Activated naive CD8-positive, alpha-beta T cell (primary cell): ENCODE results near the gene SMNDC1.
A peak's percentile ranks its signal among the peaks of the same experiment; 100 is the strongest.

ENCODE experiments used
- H3K27ac Mint-ChIP-seq: one replicate; pipeline ENCODE4 v1.8.0; 2021; ENCODE audit warnings: mixed read lengths
- H3K27me3 Mint-ChIP-seq: one replicate; pipeline ENCODE4 v1.8.0; 2021; ENCODE audit warnings: mixed read lengths
- H3K36me3 Mint-ChIP-seq: one replicate; pipeline ENCODE4 v1.8.0; 2021; ENCODE audit warnings: mixed read lengths
- H3K4me1 Mint-ChIP-seq: one replicate; pipeline ENCODE4 v1.8.0; 2021; ENCODE audit warnings: low read depth, mixed read lengths
- H3K4me3 Mint-ChIP-seq: one replicate; pipeline ENCODE4 v1.8.0; 2021; ENCODE audit warnings: mild to moderate bottlenecking, mixed read lengths
- H3K9me3 Mint-ChIP-seq: one replicate; pipeline ENCODE4 v1.8.0; 2021; ENCODE audit warnings: low read depth, mixed read lengths

The SMNDC1 gene

DNA sequence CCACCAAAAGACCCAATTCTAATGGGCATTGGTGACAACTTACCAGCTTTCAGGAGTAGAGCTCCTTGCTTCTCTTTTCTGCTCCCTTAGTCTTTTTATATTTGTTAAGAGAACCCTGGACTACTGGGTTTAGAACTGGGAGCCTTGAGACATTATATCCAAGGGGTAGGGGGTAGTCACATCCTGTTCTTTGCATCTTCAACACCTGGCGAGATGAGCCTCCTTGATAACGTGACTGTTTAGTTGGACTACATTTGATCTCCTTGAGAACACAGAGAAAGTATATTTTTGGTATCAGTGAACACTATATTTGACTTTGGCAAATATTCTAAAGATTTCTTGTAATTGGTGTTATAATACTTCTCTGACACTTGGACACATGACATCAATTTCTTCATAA, 9.0 kb upstream of the SMNDC1 start:
- Mint-ChIP-seq H3K36me3 (no peaks in the 10 kb centered on the region), H3K4me3 (no peak overlapping the region), H3K4me1 (peaks cover 16% of the 10 kb centered on the region), H3K27ac (no peak overlapping the region), H3K27me3 (peaks cover 2% of the 10 kb centered on the region), H3K9me3 (no peaks in the 10 kb centered on the region)

DNA sequence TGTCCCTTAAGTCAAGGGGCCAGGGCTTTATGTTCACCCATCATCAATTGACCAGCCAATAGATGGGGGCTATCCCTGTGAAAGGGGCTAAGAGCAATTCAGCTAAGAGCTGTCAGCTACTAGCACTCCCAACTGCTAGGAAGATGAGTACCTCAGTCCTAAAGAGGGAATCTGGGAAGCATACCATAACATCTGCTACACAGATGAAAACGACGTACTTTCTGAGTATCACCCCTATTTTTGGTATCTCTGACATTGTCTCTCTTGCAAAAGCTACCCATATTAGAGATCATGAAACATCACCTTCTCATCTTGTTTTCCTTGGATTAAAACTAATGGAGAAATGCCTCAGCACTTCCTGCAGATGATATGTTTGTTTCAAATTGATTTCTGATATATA, 7.5 kb upstream of the SMNDC1 start:
- H3K9me3 Mint-ChIP-seq: no peaks in the 10 kb centered on the region
- H3K27me3 Mint-ChIP-seq: peaks cover 2% of the 10 kb centered on the region
- H3K4me1 Mint-ChIP-seq: peaks cover 16% of the 10 kb centered on the region
- H3K27ac Mint-ChIP-seq: no peak overlapping the region
- H3K4me3 Mint-ChIP-seq: no peak overlapping the region
- no peaks in the 10 kb centered on the region for H3K36me3 Mint-ChIP-seq

GRCh38 chr10:110311357-110311949, 6.7 kb upstream of the SMNDC1 start:
- Mint-ChIP-seq H3K9me3 (no peaks in the 10 kb centered on the region), H3K36me3 (no peaks in the 10 kb centered on the region), H3K27ac (no peak overlapping the region), H3K4me3 (no peak overlapping the region), H3K27me3 (peaks cover 2% of the 10 kb centered on the region), H3K4me1 (peaks cover 16% of the 10 kb centered on the region)

DNA sequence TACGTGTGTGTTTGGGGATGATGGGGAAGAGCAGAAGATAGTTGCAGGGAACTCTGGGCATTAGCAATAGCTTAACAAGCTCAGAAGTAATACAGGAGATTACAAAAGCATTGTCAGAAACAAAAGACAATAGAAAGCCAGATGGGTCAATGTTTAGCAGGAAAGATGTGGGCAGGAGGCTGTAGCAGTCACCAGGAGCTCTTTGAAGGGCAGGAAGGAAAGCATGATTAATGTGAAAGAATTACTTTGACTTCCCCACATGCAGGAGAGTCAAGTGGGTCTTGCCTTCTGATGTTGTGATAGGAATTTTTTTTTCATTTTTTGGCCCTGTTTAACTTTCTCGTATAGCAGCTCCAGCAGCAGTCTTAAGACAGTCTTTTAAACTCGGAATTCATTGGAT, 6.0 kb upstream of the SMNDC1 start:
- Mint-ChIP-seq H3K27ac (no peak overlapping the region), H3K9me3 (no peaks in the 10 kb centered on the region), H3K4me1 (peaks cover 21% of the 10 kb centered on the region), H3K27me3 (peaks cover 2% of the 10 kb centered on the region), H3K36me3 (no peaks in the 10 kb centered on the region), H3K4me3 (no peak overlapping the region)

- peaks cover 5% of the 10 kb centered on the region for H3K36me3 Mint-ChIP-seq
- no peaks in the 10 kb centered on the region for H3K9me3 Mint-ChIP-seq
- no peak overlapping the region for H3K4me3 Mint-ChIP-seq
- H3K27me3 Mint-ChIP-seq: no peaks in the 10 kb centered on the region
- peaks cover 38% of the 10 kb centered on the region for H3K4me1 Mint-ChIP-seq
- no peak overlapping the region for H3K27ac Mint-ChIP-seq
Observed at GRCh38 chr10:110307805-110308204, 3.1 kb upstream of the SMNDC1 start.

DNA sequence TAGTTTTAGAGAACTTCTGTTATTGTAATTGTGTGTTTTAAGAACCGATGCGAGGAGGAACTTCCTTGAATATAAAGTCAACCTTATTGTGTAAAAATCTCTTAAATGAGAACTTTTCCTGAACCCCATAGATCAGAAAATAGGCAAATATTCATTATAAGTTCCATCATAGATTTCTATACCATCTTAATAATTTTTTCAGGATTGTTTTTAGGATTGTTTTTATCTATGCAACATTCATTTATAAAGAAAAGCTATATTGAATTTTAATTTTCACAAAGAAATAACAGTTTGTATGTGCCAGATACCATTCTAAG, 1.7 kb upstream of the SMNDC1 start:
- Mint-ChIP-seq H3K36me3 (peaks cover 11% of the 10 kb centered on the region), H3K9me3 (no peaks in the 10 kb centered on the region), H3K27me3 (no peaks in the 10 kb centered on the region), H3K4me3 (peak overlapping the region; percentile 95), H3K4me1 (peaks cover 47% of the 10 kb centered on the region), H3K27ac (peak overlapping the region; percentile 98)

DNA sequence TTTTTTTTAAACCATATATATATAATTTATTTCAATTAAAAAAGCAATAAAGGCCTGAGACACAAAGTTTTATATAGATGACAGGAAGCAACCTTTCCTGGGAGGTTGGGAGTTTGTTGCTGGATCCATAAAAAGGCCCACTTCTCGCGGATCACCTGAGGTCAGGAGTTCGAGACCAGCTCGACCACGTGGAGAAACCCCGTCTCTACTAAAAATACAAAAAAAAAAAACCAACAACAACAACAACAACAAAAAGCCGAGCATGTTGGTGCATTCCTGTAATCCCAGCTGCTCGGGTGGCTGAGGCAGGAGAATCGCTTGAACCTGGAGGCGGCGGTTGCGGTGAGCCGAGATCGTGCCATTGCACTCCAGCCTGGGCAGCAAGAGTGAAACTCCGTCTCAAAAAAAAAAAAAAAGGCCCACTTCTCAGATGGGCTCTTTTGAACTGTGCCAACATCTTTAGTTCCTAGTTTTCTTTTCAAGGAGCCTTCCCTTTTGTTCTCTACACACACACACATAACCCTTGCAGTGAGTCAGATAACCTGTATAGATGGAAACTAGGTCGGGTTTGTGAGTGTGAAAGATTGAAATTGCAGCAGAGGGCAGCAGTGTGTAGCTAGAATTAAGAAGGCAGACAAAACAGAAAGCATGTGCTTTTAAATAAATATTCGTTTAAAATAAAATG, 1.2 kb upstream of the SMNDC1 start:
- peaks cover 13% of the 10 kb centered on the region for H3K36me3 Mint-ChIP-seq
- peak overlapping the region; percentile 95 for H3K4me3 Mint-ChIP-seq

GRCh38 chr10:110304394-110304779, 333 bp downstream of the SMNDC1 start:
- peak overlapping the region; percentile 95 for H3K4me3 Mint-ChIP-seq
- H3K27me3 Mint-ChIP-seq: no peaks in the 10 kb centered on the region
- H3K27ac Mint-ChIP-seq: peak overlapping the region; percentile 98
- no peaks in the 10 kb centered on the region for H3K9me3 Mint-ChIP-seq
- peaks cover 55% of the 10 kb centered on the region for H3K4me1 Mint-ChIP-seq
- peaks cover 17% of the 10 kb centered on the region for H3K36me3 Mint-ChIP-seq

More for the DNA sequence above, 1.2 kb upstream of the SMNDC1 start:
- Mint-ChIP-seq H3K27ac (peak overlapping the region; percentile 98), H3K4me1 (peaks cover 47% of the 10 kb centered on the region), H3K27me3 (no peaks in the 10 kb centered on the region), H3K9me3 (no peaks in the 10 kb centered on the region)

GRCh38 chr10:110303681-110304080, 1.0 kb downstream of the SMNDC1 start:
- Mint-ChIP-seq H3K4me3 (peak overlapping the region; percentile 94), H3K36me3 (peaks cover 17% of the 10 kb centered on the region), H3K27ac (peak overlapping the region; percentile 87), H3K4me1 (peaks cover 59% of the 10 kb centered on the region), H3K27me3 (no peaks in the 10 kb centered on the region), H3K9me3 (no peaks in the 10 kb centered on the region)

DNA sequence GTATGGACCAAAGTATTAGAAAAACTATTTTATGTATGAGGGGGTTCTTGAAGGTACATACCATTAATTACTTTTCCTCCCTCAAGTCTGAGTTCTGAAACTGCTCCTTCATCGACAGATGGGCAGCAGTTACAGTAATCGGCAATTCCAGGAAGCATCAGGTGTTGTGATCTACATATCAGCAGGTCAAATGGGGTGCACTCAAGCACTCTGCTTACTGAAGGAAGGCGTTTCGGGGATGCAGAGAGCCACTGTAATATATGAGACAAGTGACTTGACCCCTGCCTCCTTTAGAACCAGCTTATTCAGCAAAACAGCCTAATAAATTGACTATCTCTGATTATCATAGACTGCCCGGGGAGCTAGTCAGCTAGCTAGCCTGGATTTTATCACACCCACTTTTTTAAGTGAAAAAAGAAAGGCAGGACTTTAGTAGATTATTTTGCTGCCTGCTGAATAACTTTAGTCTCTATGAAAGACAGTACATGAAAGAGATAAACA, 4.2 kb downstream of the SMNDC1 start:
- peaks cover 21% of the 10 kb centered on the region for H3K36me3 Mint-ChIP-seq
- H3K4me1 Mint-ChIP-seq: peaks cover 61% of the 10 kb centered on the region
- no peak overlapping the region for H3K27ac Mint-ChIP-seq
- peak overlapping the region; percentile 18 for H3K4me3 Mint-ChIP-seq
- H3K9me3 Mint-ChIP-seq: no peaks in the 10 kb centered on the region
- H3K27me3 Mint-ChIP-seq: no peaks in the 10 kb centered on the region

GRCh38 chr10:110296966-110297365, 7.8 kb downstream of the SMNDC1 start:
- no peaks in the 10 kb centered on the region for H3K27me3 Mint-ChIP-seq
- no peaks in the 10 kb centered on the region for H3K9me3 Mint-ChIP-seq
- peaks cover 33% of the 10 kb centered on the region for H3K4me1 Mint-ChIP-seq
- H3K36me3 Mint-ChIP-seq: peaks cover 16% of the 10 kb centered on the region
- H3K27ac Mint-ChIP-seq: peak overlapping the region; percentile 8
- H3K4me3 Mint-ChIP-seq: no peak overlapping the region

GRCh38 chr10:110286841-110287240, 17.9 kb downstream of the SMNDC1 start:
- Mint-ChIP-seq H3K27ac (no peak overlapping the region), H3K4me1 (no peaks in the 10 kb centered on the region), H3K36me3 (no peaks in the 10 kb centered on the region), H3K4me3 (no peak overlapping the region), H3K27me3 (no peaks in the 10 kb centered on the region), H3K9me3 (no peaks in the 10 kb centered on the region)

- H3K36me3 Mint-ChIP-seq: no peaks in the 10 kb centered on the region
- H3K27me3 Mint-ChIP-seq: no peaks in the 10 kb centered on the region
- no peak overlapping the region for H3K27ac Mint-ChIP-seq
- no peak overlapping the region for H3K4me3 Mint-ChIP-seq
- H3K4me1 Mint-ChIP-seq: no peaks in the 10 kb centered on the region
- H3K9me3 Mint-ChIP-seq: no peaks in the 10 kb centered on the region
Observed at GRCh38 chr10:110285501-110285900, 19.2 kb downstream of the SMNDC1 start.

- H3K4me1 Mint-ChIP-seq: peaks cover 1% of the 10 kb centered on the region
- H3K36me3 Mint-ChIP-seq: no peaks in the 10 kb centered on the region
- H3K27me3 Mint-ChIP-seq: no peaks in the 10 kb centered on the region
- H3K4me3 Mint-ChIP-seq: no peak overlapping the region
- no peak overlapping the region for H3K27ac Mint-ChIP-seq
- H3K9me3 Mint-ChIP-seq: no peaks in the 10 kb centered on the region
Observed at GRCh38 chr10:110284262-110284661, 20.5 kb downstream of the SMNDC1 start.

DNA sequence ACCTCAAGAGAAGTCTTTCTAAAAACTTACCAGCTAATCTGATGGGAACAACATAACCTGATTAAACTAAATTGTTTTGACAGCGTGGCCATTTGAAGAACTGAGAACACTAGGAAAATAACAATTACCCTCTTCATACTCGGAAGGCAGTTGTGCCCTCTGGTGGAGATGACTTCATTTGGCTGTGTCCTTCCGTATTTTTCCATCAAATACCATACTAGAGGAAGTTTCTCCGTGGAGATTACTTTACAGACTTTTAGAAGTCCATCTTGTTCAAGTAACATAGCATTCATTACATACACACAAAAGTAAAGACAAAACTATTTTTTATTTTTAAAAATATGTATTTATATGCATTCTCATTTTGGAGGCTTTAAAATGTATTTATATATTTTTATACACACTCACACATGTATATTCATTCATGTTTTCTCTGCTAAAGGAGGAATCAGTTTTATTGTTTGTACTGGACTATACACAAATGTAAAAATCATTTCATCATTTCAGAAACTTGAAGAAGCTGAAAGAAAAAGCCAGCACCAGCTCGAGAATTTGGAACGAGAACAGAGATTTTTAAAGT, 25.2 kb downstream of the SMNDC1 start:
- H3K4me1 Mint-ChIP-seq: peaks cover 17% of the 10 kb centered on the region
- H3K36me3 Mint-ChIP-seq: peaks cover 3% of the 10 kb centered on the region
- no peak overlapping the region for H3K27ac Mint-ChIP-seq
- no peaks in the 10 kb centered on the region for H3K9me3 Mint-ChIP-seq
- no peak overlapping the region for H3K4me3 Mint-ChIP-seq
- H3K27me3 Mint-ChIP-seq: no peaks in the 10 kb centered on the region
